Heart right ventricle (tissue), 16 donors: Measurements from ENCODE around the gene ZFYVE27. TPM values are rescaled to one million over a fixed set of nuclear protein-coding genes. Genes with fewer than 3 reads are reported as not detected.

ENCODE experiments used
- ATAC-seq, 8 donors: fragments of 200-7000 bp; cut with Tn5 transposase; one replicate each; pipeline ENCODE4 v1.9.1; 2020; ENCODE audit warnings: mild to moderate bottlenecking in 8 of 8, moderate library complexity in 8 of 8, moderate number of reproducible peaks in 1 of 8
- DNase-seq, 2 donors: peaks; one replicate each; pipeline ENCODE4 v3.0.0-alpha.2; 2020
- H3K27ac ChIP-seq, 10 donors: fragments of 200-600 bp; sonication (generic) in 2 of 10; one replicate each; pipeline versions ENCODE4 v1.5.0 to v1.8.0; 2020 to 2022; ENCODE audit warnings: mild to moderate bottlenecking in 3 of 10
- H3K27me3 ChIP-seq, 7 donors: fragments of 200-600 bp; one replicate each; pipeline ENCODE4 v1.8.0; 2021 to 2022; ENCODE audit warnings: mild to moderate bottlenecking in 2 of 7
- H3K36me3 ChIP-seq, 9 donors: fragments of 200-600 bp; sonication (generic) in 1 of 9; one replicate each; pipeline versions ENCODE4 v1.5.0 to v1.8.0; 2020 to 2022; ENCODE audit warnings: mild to moderate bottlenecking in 2 of 9
- H3K4me1 ChIP-seq, 9 donors: fragments of 200-600 bp; sonication (generic) in 1 of 9; one replicate each; pipeline versions ENCODE4 v1.5.0 to v1.8.0; 2020 to 2022; ENCODE audit warnings: mild to moderate bottlenecking in 4 of 9
- H3K4me3 ChIP-seq, 10 donors: fragments of 200-600 bp; sonication (generic) in 2 of 10; one replicate each; pipeline versions ENCODE4 v1.5.0 to v1.8.0; 2020 to 2022; ENCODE audit warnings: mild to moderate bottlenecking in 7 of 10, moderate library complexity in 2 of 10
- H3K9me3 ChIP-seq, 11 donors: fragments of 200-600 bp in 10 of 11; sonication (generic) in 2 of 11; one replicate each; pipeline versions ENCODE4 v1.5.0 to v1.8.0; 2013 to 2022; ENCODE audit warnings: mild to moderate bottlenecking in 2 of 11, control low read depth in 1 of 11, moderate library complexity in 1 of 11
- WGBS, 2 donors: extraction: QIAGEN DNeasy Blood & Tissue Kit; methylation state at CpG; one replicate each; pipeline ENCODE4 v1.1.7; 2013; ENCODE audit warnings: inconsistent platforms in 1 of 2; 5-methylcytosine and 5-hydroxymethylcytosine counted together
- intact Hi-C, 10 donors: fragments of 100-400 bp; cut with DNase I; formaldehyde crosslinking; loops; one replicate each; pipeline versions ENCODE4 v1.11.1 to v1.14.2; 2022
- polyA plus RNA-seq, 2 donors: library from polyadenylated mRNA; stranded (reverse); fragments of 200-250 nt; gene quantifications; one replicate each; pipeline ENCODE4 v1.2.3, GENCODE V29; 2013
- total RNA-seq, 10 donors: library from RNA; stranded (reverse); fragmentation: NEBNext Ultra II Directional in 3 of 10; extraction: Animal tissue kit (Norgen Biotek cat#: 25700) in 3 of 10; gene quantifications; one replicate each; pipeline versions ENCODE4 v1.2.1 to v1.2.4, GENCODE V29; 2021 to 2023
- TF ChIP-seq, protein P1 (sequence below), 9 donors: fragments of 200-600 bp; sonication (generic) in 2 of 9; IDR thresholded peaks; one replicate each; pipeline versions ENCODE4 v1.5.0 to v1.8.0; 2021 to 2022; ENCODE audit warnings: antibody characterized with exemption in 9 of 9, mild to moderate bottlenecking in 5 of 9, moderate library complexity in 1 of 9
- donor health status: Arrhythmogenic right ventricular cardiomyopathy.
- donor health status: ischemic (EF 13 %, LVEDD 7.1; RV severe dilation, severe dysfunction).
- donor health status: healthy with polysubstance abuse.
- donor health status: DM: no; HTN: yes; CAD: no.
- donor health status: DM: no; HTN: no; CAD: no.
- donor health status: ischemic (EF 25% LVEDD 6.9; RV normal size, moderate dysfunction).
- donor health status: ischemic (EF 25% LVEDD 5.7; RV mildly dilated, moderate dysfunction).
- donor health status: healthy.
- donor health status: DM: yes; HTN: yes; CAD: no.
- donor health status: Ischemic cardiomyopathy.
- donor health status: ischemic (EF 35%, LVEDD 5.7; RV mildly dilated, moderate dysfunction).
- donor health status: nonischemic (EF 11% LVEDD 7.7; RV severe dilation, severe dysfunction).
- donor health status: DM: yes; HTN: yes; CAD: no.
- donor health status: PGD.
- donor health status: ischemic (EF 29% LVEDD 5.4; RV normal size, mild dysfunction).
- donor health status: nonischemic (EF 23%, LVEDD 6.1; RV moderate dilation, normal function).

ZFYVE27 gene
- total and polyA plus RNA-seq, 12 donors: 7.5 to 17.6 (median 11.8) TPM

GRCh38 chr10:97798958-97799610 lies 62.2 kb downstream of the ZFYVE27 start:
- intact Hi-C loops: loop anchor here in 3 of 10 donors (10.0 kb wide), 2 partner anchors 66 to 246 kb away; no protein-coding TSS in a partner anchor
- WGBS, 2 donors: 80 to 90% methylated on average over 1 of the region's 1 CpG
- ATAC-seq (no peak), DNase-seq (no peak)
- peaks cover 0 to 27% (median 10%) of the 10 kb centered on the region in 7 donors for H3K27me3 ChIP-seq
- H3K9me3 ChIP-seq: peaks cover 0 to 17% (median 5%) of the 10 kb centered on the region in 11 donors
- H3K27ac ChIP-seq: no peak overlapping the region
- TF ChIP-seq, protein P1, sequence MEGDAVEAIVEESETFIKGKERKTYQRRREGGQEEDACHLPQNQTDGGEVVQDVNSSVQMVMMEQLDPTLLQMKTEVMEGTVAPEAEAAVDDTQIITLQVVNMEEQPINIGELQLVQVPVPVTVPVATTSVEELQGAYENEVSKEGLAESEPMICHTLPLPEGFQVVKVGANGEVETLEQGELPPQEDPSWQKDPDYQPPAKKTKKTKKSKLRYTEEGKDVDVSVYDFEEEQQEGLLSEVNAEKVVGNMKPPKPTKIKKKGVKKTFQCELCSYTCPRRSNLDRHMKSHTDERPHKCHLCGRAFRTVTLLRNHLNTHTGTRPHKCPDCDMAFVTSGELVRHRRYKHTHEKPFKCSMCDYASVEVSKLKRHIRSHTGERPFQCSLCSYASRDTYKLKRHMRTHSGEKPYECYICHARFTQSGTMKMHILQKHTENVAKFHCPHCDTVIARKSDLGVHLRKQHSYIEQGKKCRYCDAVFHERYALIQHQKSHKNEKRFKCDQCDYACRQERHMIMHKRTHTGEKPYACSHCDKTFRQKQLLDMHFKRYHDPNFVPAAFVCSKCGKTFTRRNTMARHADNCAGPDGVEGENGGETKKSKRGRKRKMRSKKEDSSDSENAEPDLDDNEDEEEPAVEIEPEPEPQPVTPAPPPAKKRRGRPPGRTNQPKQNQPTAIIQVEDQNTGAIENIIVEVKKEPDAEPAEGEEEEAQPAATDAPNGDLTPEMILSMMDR (IDR thresholded peaks at IDR 0.05): no peak
- H3K4me3 ChIP-seq: no peak overlapping the region
- H3K4me1 ChIP-seq: peaks cover 0 to 9% (median 0%) of the 10 kb centered on the region in 9 donors
- H3K36me3 ChIP-seq: no peaks in the 10 kb centered on the region

GRCh38 chr10:97800474-97800873 lies 63.5 kb downstream of the ZFYVE27 start:
- H3K36me3 ChIP-seq: no peaks in the 10 kb centered on the region
- H3K27ac ChIP-seq: no peak overlapping the region
- peaks cover 0 to 17% (median 5%) of the 10 kb centered on the region in 11 donors for H3K9me3 ChIP-seq
- TF ChIP-seq, protein P1 (IDR thresholded peaks at IDR 0.05): no peak
- DNase-seq: no peak
- no peak overlapping the region for H3K4me3 ChIP-seq
- ATAC-seq: no peak
- H3K27me3 ChIP-seq: peaks cover 0 to 27% (median 10%) of the 10 kb centered on the region in 7 donors
- WGBS, 2 donors: 80 to 84% methylated on average over 9 of the region's 9 CpGs
- H3K4me1 ChIP-seq: peaks cover 0 to 9% (median 0%) of the 10 kb centered on the region in 9 donors
- intact Hi-C loops: no loop called here

- 69 to 76% methylated on average over 5 of the region's 5 CpGs for WGBS, 2 donors
- DNase-seq (no peak), ATAC-seq (no peak)
- intact Hi-C loops: no loop called here
- TF ChIP-seq, protein P1 (IDR thresholded peaks at IDR 0.05): no peak
- Histone ChIP-seq H3K27me3 (peaks cover 0 to 23% (median 10%) of the 10 kb centered on the region in 7 donors), H3K4me1 (peaks cover 0 to 7% (median 0%) of the 10 kb centered on the region in 9 donors), H3K27ac (no peak overlapping the region), H3K36me3 (no peaks in the 10 kb centered on the region), H3K4me3 (no peak overlapping the region), H3K9me3 (peaks cover 0 to 17% (median 5%) of the 10 kb centered on the region in 11 donors)
Observed at GRCh38 chr10:97801422-97801821, 64.5 kb downstream of the ZFYVE27 start.

- intact Hi-C loops: no loop called here
- Histone ChIP-seq H3K36me3 (no peaks in the 10 kb centered on the region), H3K4me3 (no peak overlapping the region), H3K4me1 (no peaks in the 10 kb centered on the region), H3K9me3 (no peaks in the 10 kb centered on the region), H3K27me3 (peaks cover 0 to 13% (median 2%) of the 10 kb centered on the region in 7 donors), H3K27ac (no peak overlapping the region)
- DNase-seq (no peak), ATAC-seq (no peak)
- TF ChIP-seq, protein P1 (IDR thresholded peaks at IDR 0.05): no peak
- 61 to 69% methylated on average over 12 of the region's 12 CpGs for WGBS, 2 donors
Observed at GRCh38 chr10:97805096-97805884, 68.4 kb downstream of the ZFYVE27 start.
